ENCODE results near the gene LZTS2.

LZTS2 gene

DNA sequence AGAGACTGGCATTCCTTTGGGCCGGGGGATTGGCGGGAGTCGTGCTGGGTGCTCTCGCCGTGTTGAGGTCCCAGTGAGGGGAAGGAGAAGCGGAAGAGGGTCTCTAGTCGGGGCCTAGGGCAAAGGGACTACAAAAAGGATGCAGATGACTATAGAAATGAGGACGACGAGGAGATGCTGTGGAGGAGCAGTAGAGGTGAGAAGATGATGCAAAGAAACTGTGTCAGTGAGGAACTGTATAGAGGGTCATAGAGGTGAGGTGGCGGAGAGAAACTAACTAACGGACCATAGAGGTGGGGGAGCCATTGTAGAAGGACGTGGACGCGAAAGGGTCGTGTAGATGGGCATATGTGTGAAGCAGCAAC lies 11.9 kb upstream of the LZTS2 start (continued):
- TF ChIP-seq, protein P1, sequence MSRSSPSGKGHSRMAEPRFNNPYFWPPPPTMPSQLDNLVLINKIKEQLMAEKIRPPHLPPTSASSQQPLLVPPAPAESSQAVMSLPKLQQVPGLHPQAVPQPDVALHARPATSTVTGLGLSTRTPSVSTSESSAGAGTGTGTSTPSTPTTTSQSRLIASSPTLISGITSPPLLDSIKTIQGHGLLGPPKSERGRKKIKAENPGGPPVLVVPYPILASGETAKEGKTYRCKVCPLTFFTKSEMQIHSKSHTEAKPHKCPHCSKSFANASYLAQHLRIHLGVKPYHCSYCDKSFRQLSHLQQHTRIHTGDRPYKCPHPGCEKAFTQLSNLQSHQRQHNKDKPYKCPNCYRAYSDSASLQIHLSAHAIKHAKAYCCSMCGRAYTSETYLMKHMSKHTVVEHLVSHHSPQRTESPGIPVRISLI (tag by site-specific recombination; IDR thresholded peaks at IDR 0.05) = no peak
- TF ChIP-seq ZNF596 (tag by site-specific recombination; IDR thresholded peaks at IDR 0.05) (no peak), ZNF132 (tag by site-specific recombination; IDR thresholded peaks at IDR 0.05; ENCODE audit: borderline replicate concordance) (no peak), ZNF792 (tag by site-specific recombination; IDR thresholded peaks at IDR 0.05) (no peak), ZNF324 (tag by site-specific recombination; IDR thresholded peaks at IDR 0.05) (no peak), ZEB2 (tag by site-specific recombination; IDR thresholded peaks at IDR 0.05) (no peak), ZNF473 (tag by site-specific recombination; IDR thresholded peaks at IDR 0.05) (no peak), SP3 (tag by site-specific recombination; IDR thresholded peaks at IDR 0.05) (no peak), ZNF169 (tag by site-specific recombination; IDR thresholded peaks at IDR 0.05) (no peak), GFI1B (tag by site-specific recombination; IDR thresholded peaks at IDR 0.05) (no peak), ZNF416 (tag by site-specific recombination; IDR thresholded peaks at IDR 0.05) (no peak), ZNF248 (tag by site-specific recombination; IDR thresholded peaks at IDR 0.05) (no peak), ZNF785 (tag by site-specific recombination; IDR thresholded peaks at IDR 0.05) (no peak), ZFP69B (tag by site-specific recombination; IDR thresholded peaks at IDR 0.05) (no peak), ZNF2 (tag by site-specific recombination; IDR thresholded peaks at IDR 0.05) (no peak), ZFP37 (tag by site-specific recombination; IDR thresholded peaks at IDR 0.05) (0 out of 2 replicates have a peak, but pooled peaks have one; percentile 10), ZNF701 (tag by site-specific recombination; IDR thresholded peaks at IDR 0.05) (no peak), ZNF830 (tag by site-specific recombination; IDR thresholded peaks at IDR 0.05; ENCODE audit: low read depth) (no peak), ZSCAN30 (tag by site-specific recombination; IDR thresholded peaks at IDR 0.05) (no peak), ZNF558 (tag by site-specific recombination; IDR thresholded peaks at IDR 0.05) (0 out of 2 replicates have a peak, but pooled peaks have one; percentile 29), ZNF423 (tag by site-specific recombination; IDR thresholded peaks at IDR 0.05) (no peak), ZNF157 (tag by site-specific recombination; IDR thresholded peaks at IDR 0.05) (no peak)
- TF ChIP-seq, protein P2, sequence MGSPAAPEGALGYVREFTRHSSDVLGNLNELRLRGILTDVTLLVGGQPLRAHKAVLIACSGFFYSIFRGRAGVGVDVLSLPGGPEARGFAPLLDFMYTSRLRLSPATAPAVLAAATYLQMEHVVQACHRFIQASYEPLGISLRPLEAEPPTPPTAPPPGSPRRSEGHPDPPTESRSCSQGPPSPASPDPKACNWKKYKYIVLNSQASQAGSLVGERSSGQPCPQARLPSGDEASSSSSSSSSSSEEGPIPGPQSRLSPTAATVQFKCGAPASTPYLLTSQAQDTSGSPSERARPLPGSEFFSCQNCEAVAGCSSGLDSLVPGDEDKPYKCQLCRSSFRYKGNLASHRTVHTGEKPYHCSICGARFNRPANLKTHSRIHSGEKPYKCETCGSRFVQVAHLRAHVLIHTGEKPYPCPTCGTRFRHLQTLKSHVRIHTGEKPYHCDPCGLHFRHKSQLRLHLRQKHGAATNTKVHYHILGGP (tag by site-specific recombination; IDR thresholded peaks at IDR 0.05) = no peak
- TF ChIP-seq, protein P3, sequence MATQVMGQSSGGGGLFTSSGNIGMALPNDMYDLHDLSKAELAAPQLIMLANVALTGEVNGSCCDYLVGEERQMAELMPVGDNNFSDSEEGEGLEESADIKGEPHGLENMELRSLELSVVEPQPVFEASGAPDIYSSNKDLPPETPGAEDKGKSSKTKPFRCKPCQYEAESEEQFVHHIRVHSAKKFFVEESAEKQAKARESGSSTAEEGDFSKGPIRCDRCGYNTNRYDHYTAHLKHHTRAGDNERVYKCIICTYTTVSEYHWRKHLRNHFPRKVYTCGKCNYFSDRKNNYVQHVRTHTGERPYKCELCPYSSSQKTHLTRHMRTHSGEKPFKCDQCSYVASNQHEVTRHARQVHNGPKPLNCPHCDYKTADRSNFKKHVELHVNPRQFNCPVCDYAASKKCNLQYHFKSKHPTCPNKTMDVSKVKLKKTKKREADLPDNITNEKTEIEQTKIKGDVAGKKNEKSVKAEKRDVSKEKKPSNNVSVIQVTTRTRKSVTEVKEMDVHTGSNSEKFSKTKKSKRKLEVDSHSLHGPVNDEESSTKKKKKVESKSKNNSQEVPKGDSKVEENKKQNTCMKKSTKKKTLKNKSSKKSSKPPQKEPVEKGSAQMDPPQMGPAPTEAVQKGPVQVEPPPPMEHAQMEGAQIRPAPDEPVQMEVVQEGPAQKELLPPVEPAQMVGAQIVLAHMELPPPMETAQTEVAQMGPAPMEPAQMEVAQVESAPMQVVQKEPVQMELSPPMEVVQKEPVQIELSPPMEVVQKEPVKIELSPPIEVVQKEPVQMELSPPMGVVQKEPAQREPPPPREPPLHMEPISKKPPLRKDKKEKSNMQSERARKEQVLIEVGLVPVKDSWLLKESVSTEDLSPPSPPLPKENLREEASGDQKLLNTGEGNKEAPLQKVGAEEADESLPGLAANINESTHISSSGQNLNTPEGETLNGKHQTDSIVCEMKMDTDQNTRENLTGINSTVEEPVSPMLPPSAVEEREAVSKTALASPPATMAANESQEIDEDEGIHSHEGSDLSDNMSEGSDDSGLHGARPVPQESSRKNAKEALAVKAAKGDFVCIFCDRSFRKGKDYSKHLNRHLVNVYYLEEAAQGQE (tag by site-specific recombination; IDR thresholded peaks at IDR 0.05) = peak; percentile 49
- TF ChIP-seq, protein P4, sequence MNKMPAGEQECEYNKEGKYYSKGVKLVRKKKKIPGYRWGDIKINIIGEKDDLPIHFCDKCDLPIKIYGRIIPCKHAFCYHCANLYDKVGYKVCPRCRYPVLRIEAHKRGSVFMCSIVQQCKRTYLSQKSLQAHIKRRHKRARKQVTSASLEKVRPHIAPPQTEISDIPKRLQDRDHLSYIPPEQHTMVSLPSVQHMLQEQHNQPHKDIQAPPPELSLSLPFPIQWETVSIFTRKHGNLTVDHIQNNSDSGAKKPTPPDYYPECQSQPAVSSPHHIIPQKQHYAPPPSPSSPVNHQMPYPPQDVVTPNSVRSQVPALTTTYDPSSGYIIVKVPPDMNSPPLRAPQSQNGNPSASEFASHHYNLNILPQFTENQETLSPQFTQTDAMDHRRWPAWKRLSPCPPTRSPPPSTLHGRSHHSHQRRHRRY (tag by site-specific recombination; IDR thresholded peaks at IDR 0.05) = no peak
- TF ChIP-seq, protein P5, sequence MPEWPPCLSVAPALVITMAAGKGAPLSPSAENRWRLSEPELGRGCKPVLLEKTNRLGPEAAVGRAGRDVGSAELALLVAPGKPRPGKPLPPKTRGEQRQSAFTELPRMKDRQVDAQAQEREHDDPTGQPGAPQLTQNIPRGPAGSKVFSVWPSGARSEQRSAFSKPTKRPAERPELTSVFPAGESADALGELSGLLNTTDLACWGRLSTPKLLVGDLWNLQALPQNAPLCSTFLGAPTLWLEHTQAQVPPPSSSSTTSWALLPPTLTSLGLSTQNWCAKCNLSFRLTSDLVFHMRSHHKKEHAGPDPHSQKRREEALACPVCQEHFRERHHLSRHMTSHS (tag by site-specific recombination; IDR thresholded peaks at IDR 0.05) = no peak
- TF ChIP-seq, protein P6, sequence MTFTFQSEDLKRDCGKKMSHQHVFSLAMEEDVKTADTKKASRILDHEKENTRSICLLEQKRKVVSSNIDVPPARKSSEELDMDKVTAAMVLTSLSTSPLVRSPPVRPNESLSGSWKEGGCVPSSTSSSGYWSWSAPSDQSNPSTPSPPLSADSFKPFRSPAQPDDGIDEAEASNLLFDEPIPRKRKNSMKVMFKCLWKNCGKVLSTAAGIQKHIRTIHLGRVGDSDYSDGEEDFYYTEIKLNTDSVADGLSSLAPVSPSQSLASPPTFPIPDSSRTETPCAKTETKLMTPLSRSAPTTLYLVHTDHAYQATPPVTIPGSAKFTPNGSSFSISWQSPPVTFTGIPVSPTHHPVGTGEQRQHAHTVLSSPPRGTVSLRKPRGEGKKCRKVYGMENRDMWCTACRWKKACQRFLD (tag by site-specific recombination; IDR thresholded peaks at IDR 0.05) = no peak
- TF ChIP-seq, protein P7, sequence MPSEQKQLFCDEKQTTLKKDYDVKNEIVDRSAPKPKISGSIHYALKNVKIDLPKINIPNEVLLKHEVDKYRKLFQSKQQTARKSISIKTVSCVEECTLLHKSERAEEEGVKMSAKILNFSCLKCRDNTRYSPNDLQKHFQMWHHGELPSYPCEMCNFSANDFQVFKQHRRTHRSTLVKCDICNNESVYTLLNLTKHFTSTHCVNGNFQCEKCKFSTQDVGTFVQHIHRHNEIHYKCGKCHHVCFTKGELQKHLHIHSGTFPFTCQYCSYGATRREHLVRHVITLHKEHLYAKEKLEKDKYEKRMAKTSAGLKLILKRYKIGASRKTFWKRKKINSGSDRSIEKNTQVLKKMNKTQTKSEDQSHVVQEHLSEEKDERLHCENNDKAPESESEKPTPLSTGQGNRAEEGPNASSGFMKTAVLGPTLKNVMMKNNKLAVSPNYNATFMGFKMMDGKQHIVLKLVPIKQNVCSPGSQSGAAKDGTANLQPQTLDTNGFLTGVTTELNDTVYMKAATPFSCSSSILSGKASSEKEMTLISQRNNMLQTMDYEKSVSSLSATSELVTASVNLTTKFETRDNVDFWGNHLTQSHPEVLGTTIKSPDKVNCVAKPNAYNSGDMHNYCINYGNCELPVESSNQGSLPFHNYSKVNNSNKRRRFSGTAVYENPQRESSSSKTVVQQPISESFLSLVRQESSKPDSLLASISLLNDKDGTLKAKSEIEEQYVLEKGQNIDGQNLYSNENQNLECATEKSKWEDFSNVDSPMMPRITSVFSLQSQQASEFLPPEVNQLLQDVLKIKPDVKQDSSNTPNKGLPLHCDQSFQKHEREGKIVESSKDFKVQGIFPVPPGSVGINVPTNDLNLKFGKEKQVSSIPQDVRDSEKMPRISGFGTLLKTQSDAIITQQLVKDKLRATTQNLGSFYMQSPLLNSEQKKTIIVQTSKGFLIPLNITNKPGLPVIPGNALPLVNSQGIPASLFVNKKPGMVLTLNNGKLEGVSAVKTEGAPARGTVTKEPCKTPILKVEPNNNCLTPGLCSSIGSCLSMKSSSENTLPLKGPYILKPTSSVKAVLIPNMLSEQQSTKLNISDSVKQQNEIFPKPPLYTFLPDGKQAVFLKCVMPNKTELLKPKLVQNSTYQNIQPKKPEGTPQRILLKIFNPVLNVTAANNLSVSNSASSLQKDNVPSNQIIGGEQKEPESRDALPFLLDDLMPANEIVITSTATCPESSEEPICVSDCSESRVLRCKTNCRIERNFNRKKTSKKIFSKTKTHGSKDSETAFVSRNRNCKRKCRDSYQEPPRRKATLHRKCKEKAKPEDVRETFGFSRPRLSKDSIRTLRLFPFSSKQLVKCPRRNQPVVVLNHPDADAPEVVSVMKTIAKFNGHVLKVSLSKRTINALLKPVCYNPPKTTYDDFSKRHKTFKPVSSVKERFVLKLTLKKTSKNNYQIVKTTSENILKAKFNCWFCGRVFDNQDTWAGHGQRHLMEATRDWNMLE (tag by site-specific recombination; conservative IDR thresholded peaks at IDR 0.05; ENCODE audit: low read depth) = peak; percentile 68; the same call in 1 of the 2 replicates
